Neural cell (in vitro differentiated cells): ENCODE measurements around the gene MYCBP2.

Source experiments
- EP300 ChIP-seq: fragments of 450-650 bp; conservative IDR thresholded peaks from 2 replicates; pipeline ENCODE4 v1.6.1; 2014; ENCODE audit warnings: antibody characterized with exemption, mild to moderate bottlenecking, moderate library complexity; ENCODE audit not compliant: poor library complexity, severe bottlenecking
- EZH2 ChIP-seq: fragments of 200-600, 300-800 bp; shearing (Covaris generic), sonication (generic); IDR thresholded peaks from 2 replicates; pipeline ENCODE4 v1.6.1; 2014; ENCODE audit warnings: antibody characterized with exemption, low read length, borderline replicate concordance, mild to moderate bottlenecking; ENCODE audit not compliant: insufficient read depth, poor library complexity, severe bottlenecking
- POLR2AphosphoS5 ChIP-seq: IDR thresholded peaks from 2 replicates; pipeline ENCODE4 v1.6.1; 2012
- TF ChIP-seq, protein P1 (sequence below): fragments of 450-650 bp; IDR thresholded peaks from 2 replicates; pipeline ENCODE4 v1.5.1; 2014; ENCODE audit warnings: antibody characterized with exemption, mild to moderate bottlenecking, moderate library complexity; ENCODE audit not compliant: poor library complexity, severe bottlenecking
- TF ChIP-seq, protein P2 (sequence below): IDR thresholded peaks from 2 replicates; pipeline ENCODE4 v1.6.1; 2012; ENCODE audit warnings: borderline replicate concordance

DNA sequence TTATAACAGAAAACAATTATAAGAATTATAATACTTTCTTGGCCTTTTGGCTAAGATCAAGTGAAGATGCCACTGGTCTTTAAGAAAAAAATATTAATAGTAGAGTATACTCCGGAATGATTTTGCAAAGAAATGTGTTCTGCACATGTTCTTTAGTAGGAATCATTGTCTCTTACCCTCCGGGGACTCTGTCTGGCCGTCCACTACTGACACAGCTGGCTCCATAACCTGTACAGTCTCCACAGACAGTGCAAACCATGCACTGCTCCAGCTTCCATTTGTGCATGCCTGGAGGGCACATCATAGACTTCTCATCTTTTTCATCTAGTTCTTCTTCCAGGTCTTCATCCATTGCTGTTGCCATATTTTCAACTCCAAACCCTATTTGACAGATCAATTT is 75.9 kb downstream of the MYCBP2 start:
- TF ChIP-seq, protein P1, sequence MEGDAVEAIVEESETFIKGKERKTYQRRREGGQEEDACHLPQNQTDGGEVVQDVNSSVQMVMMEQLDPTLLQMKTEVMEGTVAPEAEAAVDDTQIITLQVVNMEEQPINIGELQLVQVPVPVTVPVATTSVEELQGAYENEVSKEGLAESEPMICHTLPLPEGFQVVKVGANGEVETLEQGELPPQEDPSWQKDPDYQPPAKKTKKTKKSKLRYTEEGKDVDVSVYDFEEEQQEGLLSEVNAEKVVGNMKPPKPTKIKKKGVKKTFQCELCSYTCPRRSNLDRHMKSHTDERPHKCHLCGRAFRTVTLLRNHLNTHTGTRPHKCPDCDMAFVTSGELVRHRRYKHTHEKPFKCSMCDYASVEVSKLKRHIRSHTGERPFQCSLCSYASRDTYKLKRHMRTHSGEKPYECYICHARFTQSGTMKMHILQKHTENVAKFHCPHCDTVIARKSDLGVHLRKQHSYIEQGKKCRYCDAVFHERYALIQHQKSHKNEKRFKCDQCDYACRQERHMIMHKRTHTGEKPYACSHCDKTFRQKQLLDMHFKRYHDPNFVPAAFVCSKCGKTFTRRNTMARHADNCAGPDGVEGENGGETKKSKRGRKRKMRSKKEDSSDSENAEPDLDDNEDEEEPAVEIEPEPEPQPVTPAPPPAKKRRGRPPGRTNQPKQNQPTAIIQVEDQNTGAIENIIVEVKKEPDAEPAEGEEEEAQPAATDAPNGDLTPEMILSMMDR, result no peak
- TF ChIP-seq EZH2 (no peak), EP300 (no peak), POLR2AphosphoS5 (no peak)
- TF ChIP-seq, protein P2, sequence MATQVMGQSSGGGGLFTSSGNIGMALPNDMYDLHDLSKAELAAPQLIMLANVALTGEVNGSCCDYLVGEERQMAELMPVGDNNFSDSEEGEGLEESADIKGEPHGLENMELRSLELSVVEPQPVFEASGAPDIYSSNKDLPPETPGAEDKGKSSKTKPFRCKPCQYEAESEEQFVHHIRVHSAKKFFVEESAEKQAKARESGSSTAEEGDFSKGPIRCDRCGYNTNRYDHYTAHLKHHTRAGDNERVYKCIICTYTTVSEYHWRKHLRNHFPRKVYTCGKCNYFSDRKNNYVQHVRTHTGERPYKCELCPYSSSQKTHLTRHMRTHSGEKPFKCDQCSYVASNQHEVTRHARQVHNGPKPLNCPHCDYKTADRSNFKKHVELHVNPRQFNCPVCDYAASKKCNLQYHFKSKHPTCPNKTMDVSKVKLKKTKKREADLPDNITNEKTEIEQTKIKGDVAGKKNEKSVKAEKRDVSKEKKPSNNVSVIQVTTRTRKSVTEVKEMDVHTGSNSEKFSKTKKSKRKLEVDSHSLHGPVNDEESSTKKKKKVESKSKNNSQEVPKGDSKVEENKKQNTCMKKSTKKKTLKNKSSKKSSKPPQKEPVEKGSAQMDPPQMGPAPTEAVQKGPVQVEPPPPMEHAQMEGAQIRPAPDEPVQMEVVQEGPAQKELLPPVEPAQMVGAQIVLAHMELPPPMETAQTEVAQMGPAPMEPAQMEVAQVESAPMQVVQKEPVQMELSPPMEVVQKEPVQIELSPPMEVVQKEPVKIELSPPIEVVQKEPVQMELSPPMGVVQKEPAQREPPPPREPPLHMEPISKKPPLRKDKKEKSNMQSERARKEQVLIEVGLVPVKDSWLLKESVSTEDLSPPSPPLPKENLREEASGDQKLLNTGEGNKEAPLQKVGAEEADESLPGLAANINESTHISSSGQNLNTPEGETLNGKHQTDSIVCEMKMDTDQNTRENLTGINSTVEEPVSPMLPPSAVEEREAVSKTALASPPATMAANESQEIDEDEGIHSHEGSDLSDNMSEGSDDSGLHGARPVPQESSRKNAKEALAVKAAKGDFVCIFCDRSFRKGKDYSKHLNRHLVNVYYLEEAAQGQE, result no peak
